A673 (cell line): ENCODE results near the gene SLC22A23. TPM values are rescaled to one million over a fixed set of nuclear protein-coding genes. Genes with fewer than 3 reads are reported as not detected.

Experiments
- BruUV-seq: library from RNA; stranded (reverse); fragments of 400-500 nt; replicated peaks from 2 replicates; lab custom pipeline; 2021; lab: Mats Ljungman, UMichigan
- CTCF ChIA-PET: fragments of 300-600 bp; sonication (Branson Sonifier 250); formaldehyde crosslinking; loops from one replicate; lab custom pipeline; 2022; ENCODE audit warnings: antibody characterized with exemption; lab: Charles Lee
- POLR2A ChIA-PET: fragments of 300-600 bp; sonication (Branson Sonifier 250); formaldehyde crosslinking; loops from one replicate; lab custom pipeline; 2022; ENCODE audit warnings: antibody characterized with exemption; ENCODE audit not compliant: low non-redundant PET; lab: Charles Lee
- DNase-seq: peaks from one replicate; pipeline ENCODE4 v3.0.0-alpha.2; 2015; ENCODE audit warnings: low spot score
- H3K27ac ChIP-seq: fragments of 200-600 bp; sonication (generic); 2 replicates; pipeline ENCODE4 v1.5.1; 2016; ENCODE audit warnings: mixed run types, low read depth, mild to moderate bottlenecking, mixed read lengths, antibody characterized with exemption, low read length; ENCODE audit not compliant: poor library complexity, severe bottlenecking
- H3K27me3 ChIP-seq: fragments of 200-600 bp; sonication (generic); replicated peaks from 2 replicates; pipeline ENCODE4 v1.6.1; 2017; ENCODE audit warnings: mixed run types, low read depth, mild to moderate bottlenecking, mixed read lengths, antibody characterized with exemption, low read length; ENCODE audit not compliant: insufficient read depth, poor library complexity
- H3K36me3 ChIP-seq: fragments of 200-600 bp; sonication (generic); 2 replicates; pipeline ENCODE4 v1.6.1; 2016; ENCODE audit warnings: mixed run types, mild to moderate bottlenecking, mixed read lengths, antibody characterized with exemption, low read length; ENCODE audit not compliant: insufficient read depth, poor library complexity, severe bottlenecking
- H3K4me1 ChIP-seq: fragments of 200-600 bp; sonication (generic); 2 replicates; pipeline ENCODE4 v1.6.1; 2017; ENCODE audit warnings: mixed run types, mild to moderate bottlenecking, mixed read lengths, antibody characterized with exemption, low read length; ENCODE audit not compliant: insufficient read depth, poor library complexity, severe bottlenecking
- H3K4me3 ChIP-seq: fragments of 200-600 bp; sonication (generic); 2 replicates; pipeline ENCODE4 v1.5.1; 2016; ENCODE audit warnings: low read depth, mixed run types, mild to moderate bottlenecking, mixed read lengths, low read length; ENCODE audit not compliant: poor library complexity, severe bottlenecking
- H3K9me3 ChIP-seq: fragments of 200-600 bp; sonication (generic); 2 replicates; pipeline ENCODE4 v1.6.1; 2016; ENCODE audit warnings: mixed run types, low read depth, mild to moderate bottlenecking, mixed read lengths, antibody characterized with exemption, low read length; ENCODE audit not compliant: poor library complexity, severe bottlenecking
- EZH2 ChIP-seq: fragments of 200-600 bp; sonication (generic); IDR thresholded peaks from 2 replicates; pipeline ENCODE4 v1.6.1; 2017; ENCODE audit warnings: borderline replicate concordance, low read depth, mild to moderate bottlenecking, mixed read lengths, antibody characterized with exemption, low read length; ENCODE audit not compliant: poor library complexity, severe bottlenecking
- intact Hi-C: fragments of 100-400 bp; cut with micrococcal nuclease; formaldehyde crosslinking; loops from one replicate; pipeline ENCODE4 v1.10.0; 2022; ENCODE audit not compliant: unreplicated experiment
- total RNA-seq: library from RNA; stranded (reverse); gene quantifications from 2 replicates; pipeline ENCODE4 v1.2.3, GENCODE V29; 2021
- TF ChIP-seq, protein P1 (sequence below): fragments of 300-800, 200-600 bp; sonication (generic); conservative IDR thresholded peaks from 2 replicates; pipeline ENCODE4 v1.5.1; 2017; ENCODE audit warnings: low read depth, mild to moderate bottlenecking, antibody characterized with exemption, low read length, moderate library complexity, mixed read lengths

SLC22A23 gene
- total RNA-seq, 1 experiment from 2014 or later, result 6.2 TPM

DNA sequence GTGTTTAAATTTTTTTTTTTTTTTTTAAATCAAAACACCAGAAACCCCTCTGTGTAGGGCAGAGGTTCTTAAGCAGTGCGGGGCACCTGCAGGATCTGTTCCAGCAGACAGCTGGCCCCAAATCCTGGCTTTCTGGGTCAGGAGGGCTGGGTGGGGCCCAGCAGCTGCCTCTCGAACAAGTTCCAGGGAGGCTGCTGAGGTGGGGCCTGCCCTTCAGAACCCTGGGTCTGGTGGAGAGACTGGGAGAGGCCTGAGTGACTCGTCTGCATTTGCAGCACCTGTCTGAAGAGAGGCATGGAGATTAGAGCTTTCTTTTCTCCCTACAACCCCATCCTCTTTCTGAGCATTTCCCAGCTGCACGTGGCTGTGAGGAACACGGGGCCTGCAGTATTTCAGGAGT lies 189.7 kb downstream of the SLC22A23 start:
- ChIA-PET CTCF (no interaction called here), POLR2A (interaction anchor here (0.6 kb wide), 1 partner anchor 89 kb away, joined by 8 read pairs; no protein-coding TSS in a partner anchor)
- H3K4me3 ChIP-seq, result no peak overlapping the region
- H3K36me3 ChIP-seq, result peaks cover 43% of the 10 kb centered on the region
- no TSS peak for BruUV-seq
- H3K4me1 ChIP-seq, result no peaks in the 10 kb centered on the region
- TF ChIP-seq EZH2, result no peak
- TF ChIP-seq, protein P1, sequence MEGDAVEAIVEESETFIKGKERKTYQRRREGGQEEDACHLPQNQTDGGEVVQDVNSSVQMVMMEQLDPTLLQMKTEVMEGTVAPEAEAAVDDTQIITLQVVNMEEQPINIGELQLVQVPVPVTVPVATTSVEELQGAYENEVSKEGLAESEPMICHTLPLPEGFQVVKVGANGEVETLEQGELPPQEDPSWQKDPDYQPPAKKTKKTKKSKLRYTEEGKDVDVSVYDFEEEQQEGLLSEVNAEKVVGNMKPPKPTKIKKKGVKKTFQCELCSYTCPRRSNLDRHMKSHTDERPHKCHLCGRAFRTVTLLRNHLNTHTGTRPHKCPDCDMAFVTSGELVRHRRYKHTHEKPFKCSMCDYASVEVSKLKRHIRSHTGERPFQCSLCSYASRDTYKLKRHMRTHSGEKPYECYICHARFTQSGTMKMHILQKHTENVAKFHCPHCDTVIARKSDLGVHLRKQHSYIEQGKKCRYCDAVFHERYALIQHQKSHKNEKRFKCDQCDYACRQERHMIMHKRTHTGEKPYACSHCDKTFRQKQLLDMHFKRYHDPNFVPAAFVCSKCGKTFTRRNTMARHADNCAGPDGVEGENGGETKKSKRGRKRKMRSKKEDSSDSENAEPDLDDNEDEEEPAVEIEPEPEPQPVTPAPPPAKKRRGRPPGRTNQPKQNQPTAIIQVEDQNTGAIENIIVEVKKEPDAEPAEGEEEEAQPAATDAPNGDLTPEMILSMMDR, result no peak
- intact Hi-C loops, result no loop called here
- no peak for DNase-seq
- no peaks in the 10 kb centered on the region for H3K9me3 ChIP-seq
- H3K27ac ChIP-seq, result no peak overlapping the region
- H3K27me3 ChIP-seq, result no peaks in the 10 kb centered on the region

DNA sequence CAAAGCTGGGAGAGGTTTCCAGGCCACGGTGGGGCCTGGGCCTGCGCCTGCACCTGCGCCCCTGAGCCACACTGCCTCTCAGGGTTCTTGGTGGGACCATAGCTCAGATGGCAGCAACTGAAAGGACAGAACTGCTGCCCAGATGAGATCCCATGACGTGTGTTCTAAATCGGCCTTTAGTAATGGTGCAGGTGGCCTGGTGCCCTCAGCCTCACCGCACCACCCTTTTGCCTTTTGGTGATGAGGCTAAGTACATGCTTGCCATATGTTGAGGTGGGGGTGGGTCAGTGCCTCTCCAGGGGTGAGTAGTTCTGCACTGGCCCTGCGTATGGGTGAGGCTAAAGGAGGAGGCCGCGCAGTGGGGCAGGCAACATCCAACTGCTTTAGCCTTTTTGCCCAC lies 190.7 kb downstream of the SLC22A23 start:
- peaks cover 43% of the 10 kb centered on the region for H3K36me3 ChIP-seq
- DNase-seq, result no peak

DNA sequence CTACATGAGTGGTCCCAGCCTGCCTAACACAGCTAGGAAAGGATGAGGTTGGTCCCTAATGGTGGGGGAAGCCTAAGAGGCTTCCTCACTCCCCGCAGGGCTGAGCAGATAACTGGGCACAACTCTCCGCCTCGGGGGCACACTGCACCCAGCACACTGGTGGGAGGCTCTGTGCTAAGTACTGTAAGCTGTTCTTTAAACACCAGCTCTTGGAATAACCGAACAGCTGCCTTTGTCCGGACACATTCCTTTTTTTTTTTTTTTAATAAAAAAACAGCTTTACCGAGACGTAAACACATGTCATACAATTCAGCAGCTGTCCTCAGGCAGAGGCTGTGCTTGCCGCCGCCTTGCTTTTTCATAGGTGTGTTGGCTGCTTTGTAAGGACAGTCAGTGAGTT lies 191.2 kb downstream of the SLC22A23 start:
- H3K36me3 ChIP-seq, result peaks cover 41% of the 10 kb centered on the region
- no TSS peak for BruUV-seq

More for the DNA sequence above, 190.7 kb downstream of the SLC22A23 start:
- Histone ChIP-seq H3K9me3 (no peaks in the 10 kb centered on the region), H3K27ac (no peak overlapping the region), H3K4me3 (no peak overlapping the region), H3K4me1 (peaks cover 4% of the 10 kb centered on the region), H3K27me3 (no peaks in the 10 kb centered on the region)
- TF ChIP-seq EZH2, result no peak
- TF ChIP-seq, protein P1, result no peak
- intact Hi-C loops, result no loop called here
- POLR2A ChIA-PET, result no interaction called here
- no TSS peak for BruUV-seq
- CTCF ChIA-PET, result no interaction called here

More for the DNA sequence above, 191.2 kb downstream of the SLC22A23 start:
- POLR2A ChIA-PET, result no interaction called here
- CTCF ChIA-PET, result no interaction called here
- Histone ChIP-seq H3K9me3 (no peaks in the 10 kb centered on the region), H3K4me1 (peaks cover 9% of the 10 kb centered on the region), H3K27ac (no peak overlapping the region), H3K4me3 (no peak overlapping the region), H3K27me3 (no peaks in the 10 kb centered on the region)
- TF ChIP-seq, protein P1, result no peak
- TF ChIP-seq EZH2, result no peak
- intact Hi-C loops, result no loop called here
- DNase-seq, result no peak
